ENCODE measurements around the gene SP140.
A peak's percentile ranks its signal among the peaks of the same experiment; 100 is the strongest.
"Not testable (repeated sequence)": the region's sequence is repeated elsewhere in the genome, so short reads cannot be mapped to it uniquely, and the experiment has no call there.

The SP140 gene

GRCh38 chr2:230226051-230226551 lies 565 bp downstream of the SP140 start:
- DNase-seq: no peak

GRCh38 chr2:230227216-230227615 lies 1.7 kb downstream of the SP140 start:
- DNase-seq: no peak

GRCh38 chr2:230230087-230230486 lies 4.6 kb downstream of the SP140 start:
- DNase-seq: no peak

- no peak for DNase-seq
Measured at GRCh38 chr2:230230496-230231200, 5.1 kb downstream of the SP140 start.

DNA sequence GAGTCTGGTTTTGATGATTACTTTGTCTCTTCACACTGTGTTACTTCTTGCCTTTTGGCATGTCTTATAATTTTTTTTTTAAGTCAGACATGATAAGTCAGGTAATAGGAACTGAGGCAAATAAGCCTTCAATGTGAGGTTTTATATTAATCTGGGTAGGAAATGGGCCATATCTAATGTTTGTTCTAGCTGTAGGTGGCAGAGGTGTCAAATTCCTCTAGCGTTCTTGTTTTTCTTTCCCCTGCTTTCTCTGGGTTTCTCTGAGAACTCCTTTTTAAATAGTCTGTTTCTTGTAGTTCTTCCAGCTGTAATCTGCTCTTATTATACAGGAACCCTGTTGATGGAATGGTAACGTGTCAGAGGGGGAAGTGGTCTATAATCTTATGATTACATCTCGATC lies 5.7 kb downstream of the SP140 start:
- no peak for DNase-seq

DNA sequence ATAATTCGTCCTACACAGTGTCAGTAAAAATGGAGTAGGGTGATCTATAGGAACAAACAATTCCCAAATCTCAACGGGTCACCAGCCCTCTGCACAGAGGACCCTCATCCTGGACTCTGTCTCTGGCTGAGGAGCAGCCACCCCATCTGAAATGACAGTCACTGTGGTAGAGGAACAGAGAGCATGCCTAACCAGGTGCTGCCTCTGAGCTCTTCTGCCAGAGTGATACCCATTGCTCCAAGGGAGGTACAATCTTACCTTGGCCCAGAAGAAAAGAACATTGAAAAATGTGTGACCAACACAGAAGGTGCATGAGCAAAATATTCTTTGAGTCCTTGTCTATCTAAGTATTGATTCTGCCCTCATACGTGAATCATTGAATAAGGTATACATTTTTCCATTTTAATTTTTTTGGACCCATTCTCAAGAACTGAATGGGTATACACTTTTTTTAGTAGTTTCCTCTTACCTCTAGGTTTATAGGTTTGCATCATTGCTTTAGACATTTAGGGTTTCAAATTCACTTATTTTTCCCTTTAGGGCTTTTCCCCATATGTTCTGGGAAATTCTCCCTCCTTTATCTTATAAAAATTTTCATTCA lies 8.7 kb downstream of the SP140 start:
- no peak for DNase-seq

GRCh38 chr2:230234845-230235244 lies 9.3 kb downstream of the SP140 start:
- DNase-seq: no peak

GRCh38 chr2:230244211-230244610 lies 18.7 kb downstream of the SP140 start:
- DNase-seq: no peak

GRCh38 chr2:230246206-230246605 lies 20.7 kb downstream of the SP140 start:
- no peak for DNase-seq

GRCh38 chr2:230250231-230250630 lies 24.7 kb downstream of the SP140 start:
- no peak for DNase-seq

DNA sequence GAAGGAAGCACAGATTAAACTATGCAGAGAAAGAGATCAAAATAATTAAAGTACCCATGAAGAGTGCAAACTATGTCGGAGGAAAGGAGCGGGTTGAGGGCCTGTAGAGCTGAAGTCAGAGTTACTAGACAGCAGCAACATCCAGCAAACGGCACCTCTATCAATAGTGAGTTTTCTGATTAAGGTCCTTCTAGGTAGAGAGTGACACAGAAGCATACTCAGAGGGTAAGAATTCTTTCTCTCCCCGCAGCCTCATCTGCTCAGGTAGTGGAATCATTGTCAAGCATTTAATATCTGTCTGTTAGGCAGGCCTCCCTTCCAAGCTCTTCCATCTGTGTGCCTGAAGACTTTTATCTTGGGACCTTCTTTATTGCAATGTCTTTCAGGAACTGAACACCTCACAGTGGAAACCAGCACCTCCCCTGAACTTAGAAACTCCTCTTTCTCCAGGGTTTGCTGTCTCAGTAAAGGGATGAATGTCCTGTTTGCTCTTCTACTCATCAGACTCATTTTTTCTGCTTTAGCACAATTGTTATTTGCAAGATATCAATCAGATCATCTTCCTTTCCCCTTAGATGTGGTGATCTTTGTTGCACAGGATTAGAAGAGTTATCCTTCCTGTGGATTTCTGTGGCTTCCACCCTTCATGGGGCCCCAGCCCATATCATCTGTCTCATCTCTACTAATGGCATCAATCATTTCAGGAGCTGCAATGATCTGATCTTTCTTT lies 28.8 kb downstream of the SP140 start:
- DNase-seq: peak; percentile 12

DNA sequence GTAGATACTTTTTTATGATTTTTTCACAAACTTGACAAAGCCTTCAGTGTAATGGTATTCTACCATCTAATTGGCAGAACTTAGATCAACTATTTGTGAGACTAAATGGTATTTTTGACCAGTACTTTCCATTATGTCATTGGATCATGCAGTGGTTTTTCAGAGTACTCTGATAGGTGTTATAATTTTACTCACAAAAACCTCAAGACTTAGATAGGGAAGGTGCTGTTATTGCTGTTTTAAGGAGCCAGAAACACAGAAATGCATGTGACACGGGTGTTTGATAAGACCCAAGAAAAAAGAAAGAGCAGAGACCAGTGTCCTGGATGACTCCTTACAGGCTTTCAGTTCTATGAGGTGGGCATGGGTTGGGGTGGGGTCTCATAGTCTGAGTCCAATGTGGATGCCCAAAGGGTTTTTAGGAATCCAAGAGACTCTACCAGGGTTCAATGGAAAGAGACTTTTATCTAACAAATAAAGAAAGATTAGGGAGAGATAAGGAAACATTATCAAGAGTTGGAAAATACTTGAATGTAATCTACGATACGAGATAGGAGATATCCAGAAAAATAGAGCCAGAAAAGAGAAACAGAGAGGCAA lies 31.3 kb downstream of the SP140 start:
- DNase-seq: no peak

DNA sequence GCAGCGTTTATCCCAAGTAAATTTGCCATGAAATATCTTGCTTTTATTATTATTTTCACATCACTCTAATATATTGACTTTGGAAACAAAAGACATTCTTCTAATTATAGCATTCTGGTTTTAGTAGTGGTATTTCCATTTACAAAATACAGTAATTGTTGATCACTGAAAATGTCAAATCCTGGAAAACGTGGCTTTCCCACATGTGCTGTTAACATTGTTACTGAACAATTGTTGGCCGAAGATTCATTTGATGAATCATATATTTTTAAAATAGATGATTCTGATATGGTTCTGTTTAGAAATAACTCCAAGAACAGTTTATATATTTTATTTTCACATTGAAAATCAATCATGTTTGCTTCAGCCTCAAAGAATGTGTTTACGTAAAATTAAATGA lies 32.9 kb downstream of the SP140 start:
- DNase-seq: no peak

- no peak for DNase-seq
Measured at GRCh38 chr2:230262246-230262645, 36.7 kb downstream of the SP140 start.

DNA sequence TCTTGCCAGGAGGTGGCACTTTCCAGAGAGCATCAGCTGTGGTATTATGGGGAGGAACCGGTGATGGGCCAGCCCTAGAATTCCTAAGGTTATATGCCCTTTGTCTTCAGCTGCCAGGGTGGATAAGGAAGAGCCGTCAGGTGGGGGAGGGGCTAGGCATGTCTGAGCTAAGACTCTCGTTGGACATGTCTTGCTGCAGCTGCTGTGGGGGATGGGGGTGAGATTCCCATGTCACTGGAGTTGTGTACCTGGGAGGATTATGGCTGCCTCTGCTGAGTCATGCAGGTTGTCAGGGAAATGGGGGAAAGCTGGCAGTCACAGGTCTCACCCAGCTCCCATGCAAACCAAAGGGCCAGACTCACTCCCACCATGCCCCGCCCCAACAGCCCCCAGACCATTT lies 39.4 kb downstream of the SP140 start:
- DNase-seq: not testable (repeated sequence)

GRCh38 chr2:230266638-230267037 lies 41.1 kb downstream of the SP140 start:
- no peak for DNase-seq

DNA sequence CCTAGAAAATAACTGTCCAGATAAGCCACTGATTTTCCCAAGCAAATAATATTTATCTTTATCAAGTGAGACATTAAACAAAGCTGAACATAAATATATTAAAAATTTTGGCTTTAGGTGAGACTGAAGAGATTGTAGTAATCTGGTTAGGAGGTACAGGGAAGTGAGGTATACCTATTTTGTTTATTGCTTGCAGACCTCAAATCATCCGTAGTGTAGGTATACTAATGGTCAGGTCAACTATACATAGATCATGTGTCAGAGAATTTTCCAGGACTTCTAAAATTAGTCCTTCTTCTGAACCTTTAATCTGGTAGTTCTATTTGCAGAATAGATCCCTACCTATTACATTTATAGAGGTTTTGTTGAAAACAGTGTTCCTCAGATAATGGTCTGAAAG lies 41.5 kb downstream of the SP140 start:
- DNase-seq: no peak

DNA sequence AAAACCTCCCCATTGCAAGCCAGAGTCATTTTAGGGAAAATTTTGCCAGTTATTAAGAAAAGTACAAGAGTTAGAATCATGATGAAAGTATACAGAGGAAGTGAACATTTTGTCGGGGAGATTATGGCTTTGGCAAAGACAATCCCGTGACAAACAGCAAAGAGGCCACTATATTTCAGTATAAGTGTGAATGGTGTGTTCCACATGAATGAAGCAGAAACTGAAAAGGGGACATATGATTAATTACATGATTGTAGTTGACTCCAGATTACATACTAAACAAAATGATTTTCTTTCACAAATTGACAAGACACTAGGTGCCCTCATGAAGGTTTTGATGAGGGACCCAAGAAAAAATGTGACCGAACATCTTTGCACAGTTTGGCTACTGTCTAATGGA lies 42.0 kb downstream of the SP140 start:
- DNase-seq: no peak

DNA sequence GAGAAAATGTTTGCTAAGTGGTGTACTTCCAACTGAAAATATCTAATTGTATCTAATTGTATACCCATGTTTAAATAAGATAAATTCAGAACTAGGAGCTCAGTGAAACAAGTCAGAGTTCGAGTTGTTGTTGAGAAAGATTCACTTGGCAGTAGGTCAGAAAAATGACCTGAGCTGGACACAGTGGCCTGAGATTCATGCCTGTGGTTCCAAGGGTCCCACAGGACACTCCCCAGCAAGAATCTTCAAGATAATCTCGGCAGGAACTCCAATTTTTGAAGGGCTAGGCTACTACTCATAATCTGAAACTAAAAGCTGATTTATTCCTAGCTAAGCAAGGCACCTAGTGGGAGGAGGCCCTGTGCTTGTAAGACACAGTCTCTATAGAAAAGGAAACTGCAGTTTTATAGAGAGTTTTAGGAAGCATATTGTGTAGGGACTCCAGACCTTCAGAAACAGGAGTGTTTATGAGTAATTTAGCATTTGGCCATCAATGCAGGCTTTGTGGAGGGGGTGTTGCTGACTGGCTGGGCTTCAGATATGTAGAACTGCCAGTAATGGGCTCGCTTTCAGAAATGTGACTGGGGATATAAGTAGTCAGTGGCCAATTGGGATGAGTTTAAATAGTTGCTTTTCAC lies 43.2 kb downstream of the SP140 start:
- DNase-seq: no peak

- DNase-seq: no peak
Measured at GRCh38 chr2:230269715-230270114, 44.2 kb downstream of the SP140 start.

GRCh38 chr2:230282936-230283335 lies 57.4 kb downstream of the SP140 start:
- no peak for DNase-seq

DNA sequence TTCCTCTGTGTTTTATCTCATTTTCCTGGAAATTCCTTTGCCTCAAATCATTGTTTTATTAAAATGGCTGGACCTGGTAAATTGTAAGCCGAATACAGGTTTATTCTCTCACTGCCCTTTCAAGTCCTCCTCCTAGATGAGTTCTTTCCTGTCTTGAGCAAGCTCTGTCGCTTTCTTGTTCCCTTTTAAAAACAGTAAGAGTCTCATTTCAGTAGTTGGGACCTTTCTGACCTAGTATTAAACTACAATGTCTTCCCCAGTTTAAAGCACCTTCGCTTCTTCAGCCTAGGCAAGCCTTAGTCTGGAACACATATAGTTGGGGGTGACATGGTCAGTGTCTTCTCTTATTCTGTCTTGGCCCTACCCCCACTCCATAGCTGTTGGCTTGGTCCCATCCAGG lies 60.5 kb downstream of the SP140 start:
- no peak for DNase-seq

- not testable (repeated sequence) for DNase-seq
Measured at GRCh38 chr2:230289311-230289710, 63.8 kb downstream of the SP140 start.

Measured in activated effector memory CD4-positive, alpha-beta T cell treated with Interleukin-2 at 50 U/mL for 16 hours (primary cell).